ENCODE data around the gene SYPL2. TPM values are rescaled to one million over a fixed set of nuclear protein-coding genes. Genes with fewer than 3 reads are reported as not detected.
"Not testable (repeated sequence)": the region's sequence is repeated elsewhere in the genome, so short reads cannot be mapped to it uniquely, and the experiment has no call there.

SYPL2 gene
- total and polyA plus RNA-seq, 2 of the 8 experiments (the other 6 are each of a cell fraction or from before 2014, with no cell fraction given), result 1.5 TPM

DNA sequence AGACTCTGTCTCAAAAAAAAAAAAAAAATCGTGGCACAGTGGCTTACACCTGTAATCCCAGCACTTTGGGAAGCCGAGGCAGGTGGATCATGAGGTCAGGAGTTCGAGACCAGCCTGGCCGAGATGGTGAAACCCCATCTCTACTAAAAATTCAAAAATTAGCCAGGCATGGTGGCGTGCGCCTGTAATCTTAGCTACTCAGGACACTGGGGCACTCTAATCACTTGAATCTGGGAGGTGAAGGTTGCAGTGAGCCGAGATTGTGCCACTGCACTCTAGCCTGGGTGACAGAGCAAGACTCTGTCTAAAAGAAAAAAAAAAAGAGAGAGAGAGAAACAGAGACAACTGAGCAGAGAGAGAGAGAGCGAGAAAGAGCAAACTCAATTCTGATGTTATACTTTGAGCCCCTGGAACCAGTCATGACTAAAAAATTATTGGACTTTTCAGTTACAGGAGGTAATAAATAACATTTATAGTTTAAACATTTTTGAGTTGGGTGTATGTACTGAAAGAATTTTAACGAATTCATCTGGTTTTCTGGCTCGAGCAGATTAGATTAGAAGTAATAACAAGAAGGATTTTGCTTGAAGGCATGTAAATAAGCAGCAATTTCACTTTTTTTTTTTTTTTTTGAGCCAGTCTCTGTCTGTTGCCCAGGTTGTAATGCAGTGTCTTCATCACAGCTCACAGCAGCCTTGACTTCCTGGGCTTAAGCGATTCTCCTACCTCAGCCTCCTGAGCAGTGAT lies 20.2 kb upstream of the SYPL2 start:
- H3K9me3 ChIP-seq (ENCODE audit: insufficient read depth in 2 of 2, low read depth in 1 of 2, low read length in 1 of 2); H2BK5ac ChIP-seq (ENCODE audit: low read depth, low read length); H3K4me3 ChIP-seq (ENCODE audit: extremely low read depth in 1 of 4, insufficient read depth in 2 of 4, low read depth in 3 of 4, low read length in 4 of 4); H4K5ac ChIP-seq (ENCODE audit: insufficient read length, low read depth, low read length); H3K9ac ChIP-seq (replicated peaks in 1 of 4; ENCODE audit: extremely low read depth in 1 of 4, low read depth in 3 of 4, low read length in 3 of 4); H3K4me1 ChIP-seq (replicated peaks in 1 of 4; ENCODE audit: control insufficient read depth in 3 of 4, insufficient read depth in 4 of 4, low read length in 3 of 4); POLR2A ChIA-PET (ENCODE audit: partially characterized antibody); H3K14ac ChIP-seq (ENCODE audit: insufficient read length); H3K23ac ChIP-seq (ENCODE audit: insufficient read length); H3K4ac ChIP-seq (replicated peaks; ENCODE audit: insufficient read length, low read depth, low read length); H3K18ac ChIP-seq (ENCODE audit: extremely low read depth, low read length); H4K8ac ChIP-seq (ENCODE audit: extremely low read depth, insufficient read depth, low read length); H4K91ac ChIP-seq (replicated peaks; ENCODE audit: insufficient read length, low read length); CTCF ChIA-PET (ENCODE audit: partially characterized antibody); H2BK120ac ChIP-seq (replicated peaks; ENCODE audit: low read depth, low read length); DNase-seq (ENCODE audit: low read depth in 1 of 2, low spot score in 2 of 2); H4K20me1 ChIP-seq (replicated peaks in 1 of 2; ENCODE audit: control insufficient read depth in 1 of 2, insufficient read depth in 2 of 2, low read length in 2 of 2); H3K56ac ChIP-seq (replicated peaks; ENCODE audit: insufficient read length, low read depth, low read length); H2BK12ac ChIP-seq (ENCODE audit: low read depth, low read length); H3K36me3 ChIP-seq (ENCODE audit: control insufficient read depth in 2 of 4, insufficient read depth in 4 of 4, low read length in 3 of 4); H2AK5ac ChIP-seq (ENCODE audit: low read depth, low read length); H2BK15ac ChIP-seq (ENCODE audit: low read length); H3K4me2 ChIP-seq (ENCODE audit: insufficient read depth in 1 of 2, low read depth in 2 of 2, low read length in 2 of 2); H3K23me2 ChIP-seq (ENCODE audit: low read depth, low read length); H2BK20ac ChIP-seq (ENCODE audit: low read length); H3K27ac ChIP-seq (ENCODE audit: low read depth, low read length); H3K27me3 ChIP-seq (replicated peaks in 1 of 4; ENCODE audit: control insufficient read depth in 3 of 4, extremely low read depth in 1 of 4, insufficient read depth in 3 of 4, low read length in 3 of 4); H3K79me1 ChIP-seq (ENCODE audit: low read depth, low read length); H3K79me2 ChIP-seq (ENCODE audit: control insufficient read depth in 1 of 2, insufficient read depth in 2 of 2, low read length in 2 of 2); H2AFZ ChIP-seq (ENCODE audit: low read length); FAIRE-seq: not testable (repeated sequence)
- 81% methylated on average over 10 of the region's 11 CpGs; no CpG with 5 or more reads in 1 of the 2 experiments for WGBS, 2 experiments (ENCODE audit: extremely low coverage in 1 of 2, insufficient coverage in 1 of 2, insufficient read length in 1 of 2, insufficient replicate concordance in 2 of 2, low coverage in 1 of 2, low lambda C conversion rate in 2 of 2, missing lambda C conversion rate in 1 of 2)
